Measurements from ENCODE around the gene HS1BP3.

Gene HS1BP3

DNA sequence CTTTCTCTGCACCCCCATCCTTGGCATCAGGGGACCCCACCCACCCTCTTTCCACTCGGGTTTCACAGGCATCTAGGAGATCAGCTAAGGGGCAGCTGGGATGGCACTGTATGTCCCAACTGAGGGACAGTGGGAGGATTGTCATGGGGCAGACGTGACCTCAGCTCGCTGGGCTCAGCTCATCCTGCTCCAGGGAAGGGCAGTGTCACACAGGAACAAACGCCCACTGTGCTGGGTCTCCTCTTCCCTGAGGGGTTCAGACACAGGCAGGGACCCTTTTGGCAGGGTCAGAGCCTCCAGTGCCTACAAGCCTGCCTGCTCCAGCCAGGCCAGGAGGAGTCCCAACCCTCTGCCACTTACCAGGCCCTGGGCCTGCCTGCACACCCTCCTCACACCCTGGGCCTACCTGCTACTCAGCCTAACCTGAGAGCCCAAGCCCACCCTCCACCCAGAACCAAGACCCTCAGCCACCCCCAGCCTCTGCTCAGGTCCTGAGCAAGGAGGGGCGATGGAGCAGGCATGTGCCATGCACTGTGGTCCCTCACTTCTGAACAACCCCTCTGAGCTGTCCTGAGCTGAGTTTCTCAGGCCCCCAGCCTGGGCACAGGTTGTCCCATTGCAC is 68.2 kb downstream of the HS1BP3 start:
- FAIRE-seq: no peak

- no peak for FAIRE-seq
These were observed 70.0 kb downstream of the HS1BP3 start for GRCh38 chr2:20580690-20581437.

GRCh38 chr2:20579866-20580265 is 71.0 kb downstream of the HS1BP3 start:
- FAIRE-seq: no peak

DNA sequence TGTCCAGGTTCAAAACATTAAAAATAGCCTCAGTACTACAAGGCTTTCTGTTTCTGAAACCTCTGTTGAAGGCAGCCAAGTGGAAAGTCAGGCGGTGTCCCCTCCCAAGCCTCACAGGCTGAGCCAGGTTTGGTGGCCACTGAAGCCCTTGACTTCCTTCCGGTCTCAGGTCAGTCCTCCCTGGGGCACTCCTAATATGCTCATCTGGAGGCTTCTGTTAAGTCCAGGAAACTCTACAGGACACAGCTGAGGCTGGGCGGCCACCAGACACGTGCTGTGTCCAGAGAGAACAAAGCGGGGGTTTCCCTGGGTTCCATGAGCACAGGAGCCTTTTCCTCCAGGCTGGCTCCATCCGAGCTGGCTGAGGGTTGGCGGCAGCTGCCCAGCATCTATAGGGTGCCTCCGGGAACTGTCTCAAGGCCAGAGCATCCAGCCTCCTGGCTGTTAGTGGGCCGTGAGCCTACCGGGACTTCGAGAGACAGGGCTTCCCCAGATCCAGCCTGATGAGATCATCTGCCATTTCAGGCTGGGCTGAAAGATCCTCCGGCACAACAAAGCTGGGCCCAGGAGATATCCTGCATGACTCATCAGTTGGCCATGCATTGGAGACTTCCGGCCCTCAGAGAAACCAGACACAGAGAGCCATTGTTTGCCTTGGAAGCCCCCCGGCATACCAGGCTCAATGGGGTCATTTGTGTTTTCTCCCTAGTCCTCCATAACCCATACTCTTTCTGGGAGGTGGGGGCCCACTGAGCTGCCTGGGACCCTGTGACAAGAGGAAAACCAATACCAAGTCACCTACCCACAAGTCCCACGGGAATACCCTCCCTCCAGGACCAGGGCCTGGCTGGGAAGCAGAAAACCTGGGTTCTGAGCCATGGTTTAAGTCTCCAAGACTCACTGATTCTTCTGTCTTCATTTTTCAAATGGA is 71.7 kb downstream of the HS1BP3 start:
- no peak for FAIRE-seq

DNA sequence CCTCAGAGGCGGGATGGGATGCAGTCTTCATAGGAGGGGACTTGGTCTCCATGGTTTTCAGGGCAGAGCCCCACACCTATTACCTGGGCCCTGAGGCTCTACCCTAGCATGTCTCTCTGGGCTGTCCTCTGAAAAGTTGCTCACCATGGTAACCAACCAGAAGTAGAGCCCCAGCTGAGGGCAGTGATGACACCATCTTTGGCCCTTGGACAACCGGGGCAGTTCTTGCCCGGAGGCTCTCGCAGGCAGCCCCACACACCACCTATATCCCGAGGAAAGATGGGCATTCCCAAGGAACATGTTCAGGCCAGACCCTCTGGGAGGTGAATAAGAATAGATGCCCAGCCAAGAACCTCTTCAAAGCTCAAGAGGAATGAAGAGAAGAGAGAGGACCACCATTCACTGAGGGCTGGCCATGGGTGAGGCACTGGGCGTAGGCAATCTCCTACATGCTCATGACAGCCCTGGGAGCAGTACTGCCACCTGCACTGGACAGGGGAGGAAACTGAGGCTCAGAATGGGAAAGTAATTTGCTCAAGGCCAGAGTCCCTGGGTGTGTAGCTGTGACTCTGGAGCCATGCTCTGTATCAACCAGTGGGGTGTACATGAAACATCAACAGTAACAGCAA is 72.5 kb downstream of the HS1BP3 start:
- FAIRE-seq: no peak

GRCh38 chr2:20577495-20578235 is 73.2 kb downstream of the HS1BP3 start:
- no peak for FAIRE-seq

DNA sequence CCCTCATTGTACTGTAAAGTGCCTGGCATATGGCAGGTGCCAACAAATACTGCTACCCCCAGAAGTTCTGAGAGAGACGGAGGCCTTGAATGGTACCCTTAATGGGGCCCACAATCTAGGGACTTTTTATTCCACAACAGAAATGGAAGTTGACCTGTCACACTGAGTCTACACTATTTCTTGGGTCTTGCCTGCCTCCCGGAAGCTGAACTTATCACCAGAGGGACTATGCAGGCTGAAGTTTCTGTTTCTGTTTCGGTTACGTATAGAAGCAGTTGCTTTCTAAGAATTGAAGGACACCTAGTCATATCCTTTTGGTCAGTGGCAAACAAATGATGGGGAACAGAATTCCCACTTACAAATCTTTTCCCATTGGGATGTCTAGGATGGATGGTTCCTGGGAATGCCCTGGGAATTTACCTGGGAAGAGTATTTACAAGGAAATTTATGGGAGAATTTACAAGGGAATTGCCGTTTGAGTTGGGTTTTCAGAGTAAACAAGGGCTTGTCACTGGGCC is 74.2 kb downstream of the HS1BP3 start:
- FAIRE-seq: no peak

DNA sequence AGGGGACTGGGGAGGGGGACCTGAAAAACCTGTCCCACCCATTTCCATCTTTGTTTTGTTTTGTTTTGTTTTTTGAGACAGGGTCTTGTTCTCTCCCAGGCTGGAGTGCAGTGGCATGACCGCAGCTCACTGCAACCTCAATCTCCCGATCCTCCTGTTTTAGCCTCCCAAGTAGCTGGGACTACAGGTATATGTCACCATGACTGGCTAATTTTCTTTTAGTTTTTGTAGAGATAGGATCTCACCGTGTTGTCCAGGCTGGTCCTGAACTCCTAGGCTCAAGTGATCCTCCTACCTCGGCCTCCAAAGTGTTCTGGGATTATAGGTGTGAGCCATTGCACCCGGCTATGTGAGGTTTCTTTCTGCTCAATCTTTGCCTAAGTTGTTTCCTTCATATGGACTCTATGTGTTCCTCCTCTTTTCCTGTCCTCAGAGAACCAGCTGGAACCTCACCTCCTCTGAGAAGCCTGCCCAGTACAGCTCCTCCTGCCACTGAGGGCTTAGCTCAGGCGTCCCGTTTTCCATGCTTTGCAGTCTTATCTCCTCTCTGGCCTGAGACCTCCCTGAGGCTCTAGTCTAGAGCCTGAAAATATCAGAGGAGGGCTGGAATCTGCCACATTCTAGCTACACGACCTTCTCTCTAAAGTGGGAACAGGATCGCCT is 74.8 kb downstream of the HS1BP3 start:
- FAIRE-seq: no peak

DNA sequence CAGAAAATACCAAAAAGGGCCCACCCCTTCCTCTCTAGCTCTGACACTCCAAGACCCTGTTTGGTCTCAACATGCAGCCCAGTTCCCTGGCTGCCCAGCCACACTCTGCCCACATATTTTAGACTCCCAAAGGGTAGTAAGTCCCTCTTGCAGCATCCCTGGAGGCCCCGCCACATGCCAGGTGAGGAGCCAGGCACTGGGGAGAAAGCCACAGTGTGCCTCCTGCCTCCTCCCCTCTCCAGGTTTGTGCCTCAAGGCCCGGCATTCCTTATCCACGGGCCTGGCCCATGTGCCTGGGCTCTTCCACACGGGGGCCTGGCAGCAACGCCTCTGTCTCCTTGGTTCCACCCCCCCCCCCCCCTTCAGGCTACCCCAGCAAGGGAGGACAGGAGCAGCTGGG is 75.5 kb downstream of the HS1BP3 start:
- no peak for FAIRE-seq

GRCh38 chr2:20574930-20575329 is 76.0 kb downstream of the HS1BP3 start:
- no peak for FAIRE-seq

GRCh38 chr2:20574423-20574911 is 76.4 kb downstream of the HS1BP3 start:
- FAIRE-seq: no peak

- no peak for FAIRE-seq
These were observed 77.1 kb downstream of the HS1BP3 start for GRCh38 chr2:20573620-20574422.

GRCh38 chr2:20572221-20572620 is 78.7 kb downstream of the HS1BP3 start:
- no peak for FAIRE-seq

GRCh38 chr2:20571644-20572215 is 79.2 kb downstream of the HS1BP3 start:
- no peak for FAIRE-seq

GRCh38 chr2:20571231-20571630 is 79.7 kb downstream of the HS1BP3 start:
- no peak for FAIRE-seq

- no peak for FAIRE-seq
These were observed 80.6 kb downstream of the HS1BP3 start for GRCh38 chr2:20570249-20570648.

DNA sequence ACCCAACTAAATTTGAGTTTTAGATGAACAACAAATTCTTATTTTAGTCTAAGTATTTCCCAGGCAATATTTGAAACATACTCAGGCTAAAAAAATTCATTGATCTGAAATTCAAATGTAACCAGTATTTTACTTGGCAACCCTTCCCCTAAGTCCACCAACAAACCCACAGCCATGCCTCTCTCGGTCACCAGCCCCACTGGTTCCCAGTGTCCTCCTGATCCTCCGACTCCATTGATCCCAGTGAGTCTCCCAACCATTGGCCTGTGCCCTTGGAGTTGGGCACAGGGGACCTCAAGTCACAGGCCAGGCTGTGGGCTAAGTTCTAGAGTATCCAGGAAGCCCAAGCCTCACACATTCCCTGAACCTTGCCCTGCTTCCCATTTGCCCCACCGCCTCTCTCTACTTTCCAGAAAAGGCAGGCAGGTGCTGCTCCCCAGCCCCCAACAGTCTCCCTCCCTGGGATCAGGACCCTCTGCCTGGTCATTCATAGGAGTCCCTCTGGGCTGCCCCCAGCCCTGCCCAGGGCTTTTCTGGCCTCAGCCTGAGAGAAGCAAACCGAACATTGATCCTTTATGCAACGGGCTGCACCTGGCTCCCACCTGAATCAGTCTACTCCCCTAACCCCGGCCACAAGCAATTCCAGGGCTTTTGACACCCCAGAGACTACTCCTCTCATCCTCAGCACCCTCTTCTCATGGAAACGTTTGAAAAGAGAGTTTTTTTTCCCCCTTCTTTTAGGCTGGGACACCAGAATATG is 81.3 kb downstream of the HS1BP3 start:
- FAIRE-seq: no peak

- no peak for FAIRE-seq
These were observed 82.1 kb downstream of the HS1BP3 start for GRCh38 chr2:20568501-20569463.
